ENCODE results near the gene SLC1A7.

SLC1A7 gene

DNA sequence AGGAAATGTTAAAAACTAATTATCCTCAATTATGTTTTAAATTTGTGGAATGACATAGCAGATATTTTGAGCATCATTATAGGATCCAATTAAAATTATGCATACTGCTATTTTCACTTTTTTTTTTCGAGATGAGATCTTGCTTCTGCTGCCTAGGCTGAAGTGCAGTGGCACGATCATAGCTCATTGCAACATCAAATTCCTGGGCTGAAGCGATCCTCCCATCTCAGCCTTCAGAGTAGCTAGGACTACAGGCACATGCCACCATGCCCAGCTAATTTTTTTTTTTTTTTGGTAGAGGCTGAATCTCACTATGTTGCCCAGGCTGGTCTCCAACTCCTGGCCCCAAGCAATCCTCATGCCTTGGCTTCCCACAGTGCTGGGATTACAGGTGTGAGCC lies 11.3 kb upstream of the SLC1A7 start:
- TF ChIP-seq TAF1 (IDR thresholded peaks at IDR 0.05; ENCODE audit: low read depth) (no peak), RAD21 (IDR thresholded peaks at IDR 0.05; ENCODE audit: low read depth) (no peak), EGR1 (IDR thresholded peaks at IDR 0.05) (no peak), NFIC (IDR thresholded peaks at IDR 0.05) (no peak), TCF12 (IDR thresholded peaks at IDR 0.05; ENCODE audit: low read depth) (no peak), FOXM1 (IDR thresholded peaks at IDR 0.05; ENCODE audit: borderline replicate concordance, low read depth) (no peak), CEBPB (IDR thresholded peaks at IDR 0.05) (no peak), EP300 (IDR thresholded peaks at IDR 0.05; ENCODE audit: borderline replicate concordance) (no peak), CREB1 (IDR thresholded peaks at IDR 0.05; ENCODE audit: low read depth) (no peak), TEAD4 (IDR thresholded peaks at IDR 0.05) (no peak), ZBTB7A (IDR thresholded peaks at IDR 0.05; ENCODE audit: low read depth) (no peak), YY1 (IDR thresholded peaks at IDR 0.05; ENCODE audit: low read depth) (no peak)
- TF ChIP-seq, protein P1, sequence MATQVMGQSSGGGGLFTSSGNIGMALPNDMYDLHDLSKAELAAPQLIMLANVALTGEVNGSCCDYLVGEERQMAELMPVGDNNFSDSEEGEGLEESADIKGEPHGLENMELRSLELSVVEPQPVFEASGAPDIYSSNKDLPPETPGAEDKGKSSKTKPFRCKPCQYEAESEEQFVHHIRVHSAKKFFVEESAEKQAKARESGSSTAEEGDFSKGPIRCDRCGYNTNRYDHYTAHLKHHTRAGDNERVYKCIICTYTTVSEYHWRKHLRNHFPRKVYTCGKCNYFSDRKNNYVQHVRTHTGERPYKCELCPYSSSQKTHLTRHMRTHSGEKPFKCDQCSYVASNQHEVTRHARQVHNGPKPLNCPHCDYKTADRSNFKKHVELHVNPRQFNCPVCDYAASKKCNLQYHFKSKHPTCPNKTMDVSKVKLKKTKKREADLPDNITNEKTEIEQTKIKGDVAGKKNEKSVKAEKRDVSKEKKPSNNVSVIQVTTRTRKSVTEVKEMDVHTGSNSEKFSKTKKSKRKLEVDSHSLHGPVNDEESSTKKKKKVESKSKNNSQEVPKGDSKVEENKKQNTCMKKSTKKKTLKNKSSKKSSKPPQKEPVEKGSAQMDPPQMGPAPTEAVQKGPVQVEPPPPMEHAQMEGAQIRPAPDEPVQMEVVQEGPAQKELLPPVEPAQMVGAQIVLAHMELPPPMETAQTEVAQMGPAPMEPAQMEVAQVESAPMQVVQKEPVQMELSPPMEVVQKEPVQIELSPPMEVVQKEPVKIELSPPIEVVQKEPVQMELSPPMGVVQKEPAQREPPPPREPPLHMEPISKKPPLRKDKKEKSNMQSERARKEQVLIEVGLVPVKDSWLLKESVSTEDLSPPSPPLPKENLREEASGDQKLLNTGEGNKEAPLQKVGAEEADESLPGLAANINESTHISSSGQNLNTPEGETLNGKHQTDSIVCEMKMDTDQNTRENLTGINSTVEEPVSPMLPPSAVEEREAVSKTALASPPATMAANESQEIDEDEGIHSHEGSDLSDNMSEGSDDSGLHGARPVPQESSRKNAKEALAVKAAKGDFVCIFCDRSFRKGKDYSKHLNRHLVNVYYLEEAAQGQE (IDR thresholded peaks at IDR 0.05; ENCODE audit: low read depth) = no peak
- TF ChIP-seq, protein P2, sequence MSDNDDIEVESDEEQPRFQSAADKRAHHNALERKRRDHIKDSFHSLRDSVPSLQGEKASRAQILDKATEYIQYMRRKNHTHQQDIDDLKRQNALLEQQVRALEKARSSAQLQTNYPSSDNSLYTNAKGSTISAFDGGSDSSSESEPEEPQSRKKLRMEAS (IDR thresholded peaks at IDR 0.05) = no peak
- TF ChIP-seq, protein P3, sequence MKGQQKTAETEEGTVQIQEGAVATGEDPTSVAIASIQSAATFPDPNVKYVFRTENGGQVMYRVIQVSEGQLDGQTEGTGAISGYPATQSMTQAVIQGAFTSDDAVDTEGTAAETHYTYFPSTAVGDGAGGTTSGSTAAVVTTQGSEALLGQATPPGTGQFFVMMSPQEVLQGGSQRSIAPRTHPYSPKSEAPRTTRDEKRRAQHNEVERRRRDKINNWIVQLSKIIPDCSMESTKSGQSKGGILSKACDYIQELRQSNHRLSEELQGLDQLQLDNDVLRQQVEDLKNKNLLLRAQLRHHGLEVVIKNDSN (IDR thresholded peaks at IDR 0.05) = no peak

DNA sequence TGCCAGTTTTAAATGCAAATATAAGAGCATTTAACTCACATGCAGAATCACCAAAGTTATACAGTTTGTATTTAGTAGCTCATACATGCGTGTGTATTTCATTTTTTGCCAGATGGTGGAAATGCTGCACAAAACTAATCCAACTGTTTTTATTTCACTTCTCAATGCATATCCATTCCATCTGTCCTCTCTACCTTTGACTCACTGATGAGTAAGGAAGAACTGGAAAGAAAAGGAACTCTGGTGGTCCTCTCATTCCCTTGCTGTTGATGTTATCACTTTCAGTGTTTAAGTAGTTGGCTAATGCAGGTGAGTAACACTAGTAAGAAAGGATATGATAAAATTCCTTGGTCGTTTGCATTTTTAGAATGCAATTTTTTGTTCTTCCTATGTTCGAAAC lies 5.7 kb upstream of the SLC1A7 start:
- TF ChIP-seq YY1 (IDR thresholded peaks at IDR 0.05; ENCODE audit: low read depth) (no peak), NFIC (IDR thresholded peaks at IDR 0.05) (no peak), RAD21 (IDR thresholded peaks at IDR 0.05; ENCODE audit: low read depth) (no peak), TCF12 (IDR thresholded peaks at IDR 0.05; ENCODE audit: low read depth) (no peak), TEAD4 (IDR thresholded peaks at IDR 0.05) (no peak), FOXM1 (IDR thresholded peaks at IDR 0.05; ENCODE audit: borderline replicate concordance, low read depth) (no peak), CEBPB (IDR thresholded peaks at IDR 0.05) (no peak), EP300 (IDR thresholded peaks at IDR 0.05; ENCODE audit: borderline replicate concordance) (no peak), EGR1 (IDR thresholded peaks at IDR 0.05) (no peak), CREB1 (IDR thresholded peaks at IDR 0.05; ENCODE audit: low read depth) (no peak), TAF1 (IDR thresholded peaks at IDR 0.05; ENCODE audit: low read depth) (no peak), ZBTB7A (IDR thresholded peaks at IDR 0.05; ENCODE audit: low read depth) (no peak)
- TF ChIP-seq, protein P1 (IDR thresholded peaks at IDR 0.05; ENCODE audit: low read depth) = no peak
- TF ChIP-seq, protein P3 (IDR thresholded peaks at IDR 0.05) = no peak
- TF ChIP-seq, protein P2 (IDR thresholded peaks at IDR 0.05) = no peak

DNA sequence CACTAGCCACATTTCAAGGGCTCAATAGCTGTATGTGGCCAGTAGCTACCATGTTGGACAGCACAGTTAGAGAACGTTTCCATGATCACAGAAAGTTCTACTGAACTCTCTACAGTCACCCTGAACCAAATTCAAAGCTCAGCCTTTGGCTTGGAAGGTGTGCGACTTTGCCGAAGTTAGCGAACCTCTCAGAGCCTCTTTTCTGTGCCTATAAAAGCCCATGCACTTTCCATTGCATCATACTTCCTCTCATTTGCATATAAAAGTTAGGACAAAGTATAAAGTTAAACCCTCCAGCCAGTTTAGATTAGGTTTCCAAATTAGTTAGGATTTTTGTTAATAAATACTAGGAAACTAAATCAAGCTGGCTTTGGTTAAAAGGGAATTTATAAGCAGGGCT lies 4.7 kb upstream of the SLC1A7 start:
- no peak for TF ChIP-seq FOXM1 (IDR thresholded peaks at IDR 0.05; ENCODE audit: borderline replicate concordance, low read depth)
- 0 out of 2 replicates have a peak, but pooled peaks have one; percentile 17 for TF ChIP-seq CEBPB (IDR thresholded peaks at IDR 0.05)

DNA sequence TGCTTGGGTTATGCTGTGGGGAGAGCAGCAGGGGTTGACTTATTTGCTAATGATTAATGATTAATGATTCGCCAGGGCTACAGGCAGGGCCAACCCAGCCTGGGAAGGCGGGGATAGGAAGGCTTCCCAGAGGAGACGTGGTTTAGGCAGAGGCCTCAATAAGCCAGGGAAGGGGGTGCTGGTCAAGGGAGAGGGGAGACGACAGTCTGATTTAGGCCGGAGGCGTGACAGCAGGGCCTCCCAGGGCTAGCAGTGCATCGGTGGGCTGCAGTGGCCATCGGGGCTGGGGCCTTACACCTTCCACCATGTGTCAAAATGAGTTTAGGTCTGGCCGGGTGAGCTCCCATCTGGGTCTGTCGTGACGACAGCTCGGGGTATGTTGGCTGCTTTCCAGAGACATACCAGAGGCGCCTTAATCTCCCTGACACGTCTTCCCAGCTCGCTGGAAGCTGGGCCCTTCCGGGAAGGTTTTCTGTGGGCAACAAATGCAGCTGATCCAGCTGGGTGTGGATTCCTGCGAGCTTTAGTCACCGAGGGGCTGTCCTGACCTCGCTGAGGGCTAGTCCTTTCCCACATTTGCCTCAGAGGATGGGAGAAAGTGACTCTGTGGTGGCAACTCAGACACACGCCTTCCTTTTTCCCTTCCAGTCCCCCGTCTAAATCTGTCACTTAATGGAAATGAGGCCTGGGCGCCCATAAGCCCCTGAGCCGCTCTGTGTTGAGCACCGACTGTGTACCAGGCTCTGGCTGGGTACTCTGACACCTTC lies 3.7 kb upstream of the SLC1A7 start:
- TF ChIP-seq TEAD4 (IDR thresholded peaks at IDR 0.05) (peak; percentile 39), FOXM1 (IDR thresholded peaks at IDR 0.05; ENCODE audit: borderline replicate concordance, low read depth) (no peak)

DNA sequence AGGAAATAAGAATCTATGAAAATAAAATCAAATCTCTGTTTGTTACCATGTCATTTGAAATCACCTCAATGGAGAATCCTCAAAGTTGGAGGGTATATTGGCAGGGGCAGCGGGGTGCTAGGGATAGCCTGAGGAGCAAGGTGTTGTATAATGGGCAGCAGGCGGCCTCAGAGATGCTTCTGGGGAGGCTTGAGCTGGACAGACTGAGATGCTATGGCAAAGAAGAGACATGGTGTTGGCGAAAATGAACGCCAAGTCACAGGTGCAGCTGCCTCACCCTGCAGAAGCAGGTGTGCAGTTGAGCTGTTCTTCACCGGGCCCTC lies 3.1 kb upstream of the SLC1A7 start:
- TF ChIP-seq TAF1 (IDR thresholded peaks at IDR 0.05; ENCODE audit: low read depth) (no peak), YY1 (IDR thresholded peaks at IDR 0.05; ENCODE audit: low read depth) (no peak)

DNA sequence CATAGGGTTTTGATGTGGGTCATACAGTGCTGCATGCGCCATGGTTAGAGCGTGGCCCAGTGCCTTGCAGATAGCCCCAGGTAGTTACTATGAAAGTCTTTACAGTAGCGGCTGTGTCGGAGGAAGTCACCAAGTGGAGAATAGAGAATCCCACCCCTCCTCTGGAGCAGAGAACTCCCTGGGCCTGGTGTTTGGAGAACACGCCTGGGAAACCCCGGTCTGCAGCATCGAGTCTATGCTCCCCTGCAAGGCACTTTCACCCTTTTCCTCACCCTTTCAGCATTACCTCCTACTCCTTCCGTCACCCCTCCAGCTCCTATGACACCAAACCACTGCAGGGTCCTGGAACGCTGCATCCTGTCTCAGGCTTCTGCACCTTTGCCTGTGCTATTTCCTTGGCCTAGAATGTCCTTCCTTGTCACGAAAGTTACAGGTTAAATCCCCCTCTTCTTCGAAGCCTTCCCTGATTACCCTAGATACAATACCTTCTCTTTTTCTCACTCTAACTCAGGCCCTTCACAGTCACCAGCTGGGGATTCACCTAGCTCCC lies 2.7 kb upstream of the SLC1A7 start:
- TF ChIP-seq TCF12 (IDR thresholded peaks at IDR 0.05; ENCODE audit: low read depth) (no peak), ZBTB7A (IDR thresholded peaks at IDR 0.05; ENCODE audit: low read depth) (no peak), RAD21 (IDR thresholded peaks at IDR 0.05; ENCODE audit: low read depth) (no peak), TAF1 (IDR thresholded peaks at IDR 0.05; ENCODE audit: low read depth) (no peak), EP300 (IDR thresholded peaks at IDR 0.05; ENCODE audit: borderline replicate concordance) (no peak), CREB1 (IDR thresholded peaks at IDR 0.05; ENCODE audit: low read depth) (no peak), NFIC (IDR thresholded peaks at IDR 0.05) (no peak), FOXM1 (IDR thresholded peaks at IDR 0.05; ENCODE audit: borderline replicate concordance, low read depth) (no peak), CEBPB (IDR thresholded peaks at IDR 0.05) (no peak), EGR1 (IDR thresholded peaks at IDR 0.05) (no peak), TEAD4 (IDR thresholded peaks at IDR 0.05) (no peak), YY1 (IDR thresholded peaks at IDR 0.05; ENCODE audit: low read depth) (no peak)
- TF ChIP-seq, protein P3 (IDR thresholded peaks at IDR 0.05) = no peak
- TF ChIP-seq, protein P1 (IDR thresholded peaks at IDR 0.05; ENCODE audit: low read depth) = no peak
- TF ChIP-seq, protein P2 (IDR thresholded peaks at IDR 0.05) = no peak

All from Ishikawa (cell line).